GM10266 (cell line): ENCODE measurements around the gene SFXN5.

Source experiments
- DNase-seq: peaks from one replicate; pipeline ENCODE4 v3.0.0; 2012; ENCODE audit errors: extremely low spot score
- TF ChIP-seq, protein P1 (sequence below): IDR thresholded peaks from 2 replicates; pipeline ENCODE4 v1.5.1; 2012; ENCODE audit warnings: mild to moderate bottlenecking, low read depth; ENCODE audit not compliant: control insufficient read depth, insufficient read depth; ENCODE audit errors: missing control alignments

Gene SFXN5

DNA sequence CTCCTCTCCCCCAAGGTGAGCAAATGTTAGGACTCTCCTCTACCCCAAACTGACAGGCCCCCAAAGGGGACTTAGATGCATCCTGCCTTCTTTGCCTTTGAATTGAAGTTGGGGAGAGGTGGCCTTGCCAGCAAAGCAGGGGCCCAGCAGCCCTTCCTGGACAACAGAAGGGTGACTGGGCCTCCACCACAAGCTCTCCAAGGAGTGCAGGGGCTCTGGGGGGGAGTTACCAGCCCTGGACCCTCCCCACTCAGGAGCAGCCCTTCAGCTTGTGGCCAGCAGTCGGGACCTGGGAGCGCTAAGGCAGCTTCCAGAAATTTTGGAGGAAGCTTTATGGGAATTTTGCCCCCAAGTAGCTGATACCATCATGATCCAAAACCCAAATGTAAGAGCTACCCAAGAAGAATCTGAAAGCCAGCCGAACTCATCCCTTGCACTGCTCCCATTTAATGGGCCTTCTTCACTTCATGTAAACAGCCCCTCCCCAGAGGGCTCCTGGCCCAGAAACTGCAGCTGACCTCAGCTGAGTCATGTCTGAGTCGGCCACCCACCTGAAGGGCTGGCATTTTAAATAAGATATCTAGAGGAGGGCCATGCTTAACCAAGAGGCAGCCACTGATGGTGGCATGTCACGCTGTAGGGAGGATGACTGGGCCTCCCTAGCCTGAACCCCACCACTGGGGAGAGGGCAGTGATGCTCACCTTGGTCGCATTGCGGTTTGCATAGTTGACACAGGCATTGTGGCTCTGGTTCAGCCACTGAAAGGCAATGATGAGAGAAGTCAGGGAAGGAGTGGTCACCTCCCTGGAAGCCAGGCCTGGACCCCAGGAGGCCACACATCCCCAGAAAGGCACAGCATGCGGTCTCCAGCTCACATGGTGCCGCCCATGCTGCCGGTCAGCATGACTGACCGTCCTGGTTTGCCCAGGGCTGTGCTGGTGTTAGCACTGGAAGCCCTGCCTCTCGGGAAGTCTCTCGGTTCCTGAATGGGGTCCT, 71.5 kb downstream of the SFXN5 start:
- DNase-seq, result no peak

DNA sequence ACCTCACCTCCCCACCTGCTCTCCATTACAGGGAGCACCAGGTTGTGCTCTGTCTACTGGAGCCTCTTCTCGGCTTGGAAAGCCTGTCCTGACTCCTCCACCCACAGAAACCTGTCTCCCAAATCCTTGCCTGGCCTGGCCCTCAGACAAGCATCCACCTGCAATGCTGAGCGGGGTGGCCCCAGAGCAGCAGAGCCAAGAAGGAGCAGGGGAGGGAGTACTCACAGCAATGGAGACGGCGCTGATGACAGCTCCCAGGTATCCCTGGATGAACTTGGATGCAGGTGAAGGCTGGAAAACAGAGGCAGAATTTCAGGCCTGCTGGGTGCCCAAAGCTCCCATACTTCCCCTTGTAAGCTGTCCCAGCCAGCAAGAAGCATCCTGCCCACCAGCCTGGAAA, 72.8 kb downstream of the SFXN5 start:
- DNase-seq, result no peak
- TF ChIP-seq, protein P1, sequence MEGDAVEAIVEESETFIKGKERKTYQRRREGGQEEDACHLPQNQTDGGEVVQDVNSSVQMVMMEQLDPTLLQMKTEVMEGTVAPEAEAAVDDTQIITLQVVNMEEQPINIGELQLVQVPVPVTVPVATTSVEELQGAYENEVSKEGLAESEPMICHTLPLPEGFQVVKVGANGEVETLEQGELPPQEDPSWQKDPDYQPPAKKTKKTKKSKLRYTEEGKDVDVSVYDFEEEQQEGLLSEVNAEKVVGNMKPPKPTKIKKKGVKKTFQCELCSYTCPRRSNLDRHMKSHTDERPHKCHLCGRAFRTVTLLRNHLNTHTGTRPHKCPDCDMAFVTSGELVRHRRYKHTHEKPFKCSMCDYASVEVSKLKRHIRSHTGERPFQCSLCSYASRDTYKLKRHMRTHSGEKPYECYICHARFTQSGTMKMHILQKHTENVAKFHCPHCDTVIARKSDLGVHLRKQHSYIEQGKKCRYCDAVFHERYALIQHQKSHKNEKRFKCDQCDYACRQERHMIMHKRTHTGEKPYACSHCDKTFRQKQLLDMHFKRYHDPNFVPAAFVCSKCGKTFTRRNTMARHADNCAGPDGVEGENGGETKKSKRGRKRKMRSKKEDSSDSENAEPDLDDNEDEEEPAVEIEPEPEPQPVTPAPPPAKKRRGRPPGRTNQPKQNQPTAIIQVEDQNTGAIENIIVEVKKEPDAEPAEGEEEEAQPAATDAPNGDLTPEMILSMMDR, result no peak

More for the DNA sequence above, 71.5 kb downstream of the SFXN5 start:
- TF ChIP-seq, protein P1, result no peak

GRCh38 chr2:72998234-72998651, 73.3 kb downstream of the SFXN5 start:
- DNase-seq, result no peak
- TF ChIP-seq, protein P1, result no peak

GRCh38 chr2:72996117-72996502, 75.4 kb downstream of the SFXN5 start:
- no peak for DNase-seq
- TF ChIP-seq, protein P1, result no peak

DNA sequence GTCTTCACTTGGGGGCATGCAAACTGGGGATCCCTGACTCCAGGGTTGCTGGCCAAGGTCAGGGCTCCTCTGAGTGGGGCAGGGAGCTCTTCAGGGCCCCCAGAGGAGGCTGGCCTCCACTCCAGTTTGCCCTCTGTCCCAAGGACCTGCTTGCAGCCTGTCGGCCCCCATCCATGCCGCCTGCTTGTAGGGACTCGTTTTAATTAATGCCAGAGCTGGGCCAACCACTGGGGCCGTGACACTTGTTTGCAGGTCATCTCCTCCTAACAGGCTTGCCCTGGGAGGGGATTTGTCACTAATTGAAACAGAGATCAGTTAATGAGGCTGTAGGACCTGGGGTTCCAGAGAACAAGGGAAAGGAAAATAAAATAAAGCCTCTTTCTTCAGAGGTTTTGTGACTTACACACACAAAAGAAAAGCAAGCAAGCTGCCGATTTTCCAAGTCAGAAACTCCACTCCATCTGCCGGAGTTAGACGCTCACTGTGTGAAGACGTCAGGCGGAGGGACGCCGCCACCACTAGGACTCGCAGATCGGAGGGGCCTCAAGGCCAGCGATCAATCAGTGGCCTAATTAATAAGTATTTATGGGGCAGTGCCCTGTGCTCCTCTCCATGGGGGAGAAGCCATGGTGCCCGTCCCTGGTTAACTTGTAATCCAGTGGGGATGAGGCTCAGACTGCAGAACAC, 75.9 kb downstream of the SFXN5 start:
- TF ChIP-seq, protein P1, result no peak
- no peak for DNase-seq

- TF ChIP-seq, protein P1, result no peak
- no peak for DNase-seq
Measured at GRCh38 chr2:72994991-72995380, 76.5 kb downstream of the SFXN5 start.
